ENCODE measurements around the gene REEP5.
"Not testable (repeated sequence)": the region's sequence is repeated elsewhere in the genome, so short reads cannot be mapped to it uniquely, and the experiment has no call there.

GRCh38 chr5:112963374-112963733 lies 41.3 kb upstream of the REEP5 start:
- not testable (repeated sequence) for TF ChIP-seq POLR2A (IDR thresholded peaks at IDR 0.05); CTCF (IDR thresholded peaks at IDR 0.05); POLR2AphosphoS5 (IDR thresholded peaks at IDR 0.05; ENCODE audit: insufficient read depth in 1 of 2, low read depth in 1 of 2)

All from vagina (tissue), 2 donors.